Transverse colon (tissue), 3 donors: ENCODE data around the gene TCTA.

Experiments
- EP300 ChIP-seq: sonication (generic); formaldehyde crosslinking; IDR thresholded peaks from one replicate; pipeline ENCODE4 v1.6.1; 2017; ENCODE audit warnings: antibody characterized with exemption, low read depth
- TF ChIP-seq, protein P1 (sequence below), 5 experiments: fragments of 200-600 bp in 3 of 5; fragments of 450-650 bp in 2 of 5; sonication (generic) in 3 of 5; IDR thresholded peaks; 1 replicate in 2 of 5; 2 replicates in 3 of 5; pipeline ENCODE4 v1.5.1; 2016 to 2017; ENCODE audit warnings: antibody characterized with exemption in 5 of 5, inconsistent platforms in 3 of 5, mild to moderate bottlenecking in 2 of 5, moderate library complexity in 1 of 5

DNA sequence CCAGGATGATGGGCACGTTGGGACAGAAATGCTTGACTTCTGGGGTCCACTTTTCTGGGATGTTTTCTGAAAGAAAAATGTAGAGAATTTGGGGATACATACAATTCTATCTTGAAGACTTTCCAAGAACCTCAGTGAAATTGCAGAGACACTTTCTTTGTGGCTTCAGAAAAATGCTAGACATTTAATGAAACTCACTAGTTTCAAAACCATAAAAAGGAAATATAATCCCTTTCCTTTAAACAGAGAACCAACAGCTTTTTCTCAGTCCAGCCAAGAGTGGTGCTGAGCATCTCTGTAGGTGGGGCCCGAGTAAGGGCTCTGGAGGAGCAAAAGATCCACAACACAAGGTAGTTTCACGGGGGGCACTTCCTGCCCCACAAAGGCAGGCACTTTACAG is 49.7 kb upstream of the TCTA start:
- no peak for TF ChIP-seq EP300
- TF ChIP-seq, protein P1, sequence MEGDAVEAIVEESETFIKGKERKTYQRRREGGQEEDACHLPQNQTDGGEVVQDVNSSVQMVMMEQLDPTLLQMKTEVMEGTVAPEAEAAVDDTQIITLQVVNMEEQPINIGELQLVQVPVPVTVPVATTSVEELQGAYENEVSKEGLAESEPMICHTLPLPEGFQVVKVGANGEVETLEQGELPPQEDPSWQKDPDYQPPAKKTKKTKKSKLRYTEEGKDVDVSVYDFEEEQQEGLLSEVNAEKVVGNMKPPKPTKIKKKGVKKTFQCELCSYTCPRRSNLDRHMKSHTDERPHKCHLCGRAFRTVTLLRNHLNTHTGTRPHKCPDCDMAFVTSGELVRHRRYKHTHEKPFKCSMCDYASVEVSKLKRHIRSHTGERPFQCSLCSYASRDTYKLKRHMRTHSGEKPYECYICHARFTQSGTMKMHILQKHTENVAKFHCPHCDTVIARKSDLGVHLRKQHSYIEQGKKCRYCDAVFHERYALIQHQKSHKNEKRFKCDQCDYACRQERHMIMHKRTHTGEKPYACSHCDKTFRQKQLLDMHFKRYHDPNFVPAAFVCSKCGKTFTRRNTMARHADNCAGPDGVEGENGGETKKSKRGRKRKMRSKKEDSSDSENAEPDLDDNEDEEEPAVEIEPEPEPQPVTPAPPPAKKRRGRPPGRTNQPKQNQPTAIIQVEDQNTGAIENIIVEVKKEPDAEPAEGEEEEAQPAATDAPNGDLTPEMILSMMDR (IDR thresholded peaks at IDR 0.05): no peak
